Measurements from ENCODE around the gene RPEL1. TPM values are rescaled to one million over a fixed set of nuclear protein-coding genes. Genes with fewer than 3 reads are reported as not detected.
A peak's percentile ranks its signal among the peaks of the same experiment; 100 is the strongest.
"Not testable (repeated sequence)": the region's sequence is repeated elsewhere in the genome, so short reads cannot be mapped to it uniquely, and the experiment has no call there.

The RPEL1 gene
- not detected for total RNA-seq
- long read RNA-seq: 0 reads

DNA sequence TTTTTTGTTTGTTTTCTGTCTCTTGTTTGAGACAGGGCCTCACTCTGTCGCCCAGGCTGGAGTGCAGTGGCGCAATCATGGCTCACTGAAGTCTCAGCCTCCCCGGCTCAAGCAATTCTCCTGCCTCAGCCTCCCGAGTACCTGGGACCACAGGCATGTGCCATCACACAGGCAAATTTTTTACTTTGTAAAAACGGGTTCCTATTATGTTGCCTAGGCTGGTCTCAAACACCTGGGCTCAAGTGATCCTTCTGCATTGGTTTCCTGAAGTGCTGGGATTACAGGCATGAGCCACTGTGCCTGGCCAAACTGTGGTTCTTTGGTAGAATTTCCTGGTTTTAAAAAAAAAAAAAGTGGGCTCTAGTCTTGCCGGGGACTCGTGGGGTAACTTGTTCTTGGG is at the start of gene RPEL1:
TSS of gene RPEL1 (plus strand) at position 301 of the 400 bp plus-strand sequence. CDS start 110 bp downstream, outside the sequence.
- not testable (repeated sequence) for DNase-seq, ATAC-seq
- intact Hi-C loops (cut with micrococcal nuclease): loop anchor here (10.0 kb wide), 1 partner anchor 141 kb away; no protein-coding TSS in a partner anchor

DNA sequence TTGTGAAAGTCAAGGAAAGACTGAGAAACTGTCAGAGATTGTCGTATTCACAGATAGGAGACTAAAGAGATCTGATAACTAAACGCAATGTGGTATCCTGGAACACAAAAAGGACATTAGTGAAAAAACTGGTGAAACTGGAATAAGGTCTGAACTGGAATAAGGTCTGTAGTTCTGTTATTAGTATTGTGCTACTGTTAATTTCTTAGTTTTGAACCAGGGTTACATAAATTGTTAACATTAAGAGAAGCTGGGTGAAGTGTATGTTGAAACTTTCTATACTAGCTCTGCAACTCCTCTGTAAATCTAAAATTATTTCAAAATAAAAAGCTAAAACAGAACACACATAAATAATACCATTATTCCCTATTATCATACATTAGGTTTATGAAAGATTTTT is 49.2 kb upstream of the RPEL1 start:
- intact Hi-C loops (cut with micrococcal nuclease): no loop called here
- ATAC-seq (no peak), DNase-seq (no peak)

- DNase-seq (peak; percentile 59), ATAC-seq (peak; percentile 45)
- intact Hi-C loops (cut with micrococcal nuclease): no loop called here
Observed at GRCh38 chr10:103197174-103197573, 48.5 kb upstream of the RPEL1 start.

DNA sequence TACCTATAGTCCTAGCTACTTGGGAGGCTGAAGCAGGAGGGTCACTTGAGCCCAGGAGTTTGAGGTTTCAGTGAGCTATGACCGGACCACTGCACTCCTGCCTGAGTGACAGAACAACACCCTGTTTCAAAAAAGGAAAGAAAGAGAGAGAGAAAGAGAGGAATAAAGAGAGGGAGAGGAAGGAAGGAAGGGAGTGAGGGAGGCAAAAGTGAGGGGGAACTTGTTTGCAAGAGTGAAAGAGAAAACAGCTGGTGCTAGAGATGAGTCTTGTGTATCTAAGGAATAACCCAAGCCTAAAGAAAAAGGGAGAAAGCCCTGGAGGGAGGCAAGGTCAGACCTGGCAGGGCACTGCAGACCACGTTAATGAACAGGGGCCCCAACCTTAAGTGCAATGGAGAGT is 47.8 kb upstream of the RPEL1 start:
- intact Hi-C loops (cut with micrococcal nuclease): no loop called here
- DNase-seq: no peak
- ATAC-seq: no peak

GRCh38 chr10:103198648-103199047 is 47.0 kb upstream of the RPEL1 start:
- intact Hi-C loops (cut with micrococcal nuclease): no loop called here
- ATAC-seq (no peak), DNase-seq (no peak)

GRCh38 chr10:103199488-103199887 is 46.2 kb upstream of the RPEL1 start:
- ATAC-seq (no peak), DNase-seq (no peak)
- intact Hi-C loops (cut with micrococcal nuclease): no loop called here

- DNase-seq: no peak
- intact Hi-C loops (cut with micrococcal nuclease): no loop called here
Observed at GRCh38 chr10:103202319-103202718, 43.4 kb upstream of the RPEL1 start.

GRCh38 chr10:103203466-103203865 is 42.2 kb upstream of the RPEL1 start:
- ATAC-seq (no peak), DNase-seq (no peak)
- intact Hi-C loops (cut with micrococcal nuclease): no loop called here

More at GRCh38 chr10:103202319-103202718, 43.4 kb upstream of the RPEL1 start:
- ATAC-seq: no peak

DNA sequence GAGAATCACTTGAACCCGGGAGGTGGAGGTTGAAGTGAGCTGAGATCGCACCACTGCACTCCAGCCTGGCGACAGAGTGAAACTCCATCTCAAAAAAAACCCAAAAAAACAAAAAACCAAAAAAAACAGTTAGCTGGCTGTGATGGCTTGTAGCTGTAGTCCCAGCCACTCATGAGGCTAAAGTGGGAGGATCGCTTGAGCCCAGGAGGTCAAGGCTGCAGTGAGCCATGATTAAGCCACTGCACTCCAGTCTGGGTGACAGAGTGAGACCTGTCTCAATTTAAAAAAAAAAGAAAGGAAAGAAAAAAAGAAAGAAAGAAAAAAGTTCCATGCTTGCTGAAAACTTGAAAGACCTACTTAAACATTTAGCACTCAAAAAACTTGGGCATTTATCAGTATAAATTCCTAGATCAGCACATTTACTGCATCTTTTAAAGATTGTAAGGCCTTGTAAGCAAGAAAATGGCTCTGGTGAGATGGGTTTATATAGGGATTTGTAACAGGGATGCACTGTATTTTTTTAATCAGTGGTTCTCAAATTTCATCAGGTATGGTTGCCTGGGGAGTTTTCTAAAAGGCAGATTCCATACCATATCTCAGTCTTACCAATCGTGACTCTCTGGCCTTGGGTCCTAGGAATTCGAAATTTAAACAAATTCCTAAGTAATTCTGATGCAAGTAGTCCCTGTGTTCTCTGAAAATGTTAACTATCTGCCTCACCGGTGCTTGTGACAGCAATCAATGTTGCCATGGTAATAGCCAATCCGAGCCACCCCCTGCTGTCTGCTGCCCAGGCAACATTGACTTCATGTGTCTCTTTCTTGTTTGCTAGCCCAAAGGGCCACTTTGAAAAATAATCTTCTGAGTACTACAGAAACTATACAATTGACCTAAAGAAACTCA is 41.1 kb upstream of the RPEL1 start:
- DNase-seq: no peak
- intact Hi-C loops (cut with micrococcal nuclease): no loop called here
- no peak for ATAC-seq

- ATAC-seq; intact Hi-C loops (cut with micrococcal nuclease); DNase-seq: not testable (repeated sequence)
Observed at GRCh38 chr10:103205401-103205800, 40.3 kb upstream of the RPEL1 start.

- intact Hi-C loops (cut with micrococcal nuclease); ATAC-seq: not testable (repeated sequence)
Observed at GRCh38 chr10:103206715-103207114, 39.0 kb upstream of the RPEL1 start.

GRCh38 chr10:103207141-103207540 is 38.5 kb upstream of the RPEL1 start:
- intact Hi-C loops (cut with micrococcal nuclease): no loop called here
- DNase-seq (no peak), ATAC-seq (no peak)

More at GRCh38 chr10:103206715-103207114, 39.0 kb upstream of the RPEL1 start:
- not testable (repeated sequence) for DNase-seq

DNA sequence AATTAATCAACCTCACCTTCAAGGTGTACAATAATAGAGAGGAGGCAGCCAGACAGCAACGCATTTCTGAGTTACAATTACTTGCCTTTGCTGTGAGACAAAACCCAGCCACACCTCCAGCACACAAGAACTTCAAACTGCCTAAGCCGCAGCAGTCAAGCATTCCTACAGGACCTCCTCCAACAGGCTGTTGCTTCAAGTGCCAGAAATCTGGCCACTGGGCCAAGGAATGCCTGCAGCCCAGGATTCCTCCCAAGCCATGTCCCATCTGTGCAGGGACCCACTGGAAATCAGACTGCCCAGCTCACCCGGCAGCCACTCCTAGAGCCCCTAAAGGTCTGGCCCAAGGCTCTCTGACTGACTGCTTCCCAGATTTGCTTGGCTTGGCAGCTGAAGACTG is 38.0 kb upstream of the RPEL1 start:
- intact Hi-C loops (cut with micrococcal nuclease); ATAC-seq; DNase-seq: not testable (repeated sequence)

GRCh38 chr10:103210262-103210661 is 35.4 kb upstream of the RPEL1 start:
- ATAC-seq; intact Hi-C loops (cut with micrococcal nuclease); DNase-seq: not testable (repeated sequence)

- ATAC-seq (no peak), DNase-seq (no peak)
- intact Hi-C loops (cut with micrococcal nuclease): no loop called here
Observed at GRCh38 chr10:103215601-103216000, 30.1 kb upstream of the RPEL1 start.

DNA sequence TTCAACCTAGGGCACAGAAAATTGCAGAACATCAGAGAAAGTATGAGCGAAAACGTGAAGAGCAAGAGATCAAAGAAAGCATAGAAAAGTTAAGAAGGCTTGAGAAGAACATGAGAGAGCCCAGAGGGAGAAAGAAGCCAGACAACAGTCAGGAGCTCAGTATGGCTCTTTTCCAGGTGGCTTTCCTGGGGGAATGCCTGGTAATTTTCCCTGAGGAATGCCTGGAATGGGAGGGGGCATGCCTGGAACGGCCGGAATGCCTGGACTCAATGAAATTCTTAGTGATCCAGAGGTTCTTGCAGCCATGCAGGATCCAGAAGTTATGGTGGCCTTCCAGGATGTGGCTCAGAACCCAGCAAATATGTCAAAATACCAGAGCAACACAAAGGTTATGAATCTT is 29.3 kb upstream of the RPEL1 start:
- ATAC-seq; DNase-seq; intact Hi-C loops (cut with micrococcal nuclease): not testable (repeated sequence)

DNA sequence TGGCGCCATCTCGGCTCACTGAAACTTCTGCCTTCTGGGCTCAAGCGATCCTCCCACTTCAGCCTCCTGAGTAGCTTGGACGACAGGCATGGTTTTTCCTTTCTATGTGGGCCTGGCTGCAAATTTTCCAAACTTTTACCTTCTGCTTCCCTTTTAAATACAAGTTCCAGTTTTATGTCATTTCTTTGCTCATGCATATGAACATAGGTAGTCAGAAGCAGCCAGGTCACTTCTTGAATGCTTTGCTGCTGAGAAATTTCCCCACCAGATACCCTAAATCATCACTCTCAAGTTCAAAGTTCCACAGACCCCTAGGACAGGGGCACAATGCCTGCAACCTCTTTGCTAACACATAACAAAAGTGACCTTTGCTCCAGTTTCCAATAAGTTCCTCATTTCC is 21.6 kb upstream of the RPEL1 start:
- ATAC-seq (no peak), DNase-seq (no peak)
- intact Hi-C loops (cut with micrococcal nuclease): no loop called here

DNA sequence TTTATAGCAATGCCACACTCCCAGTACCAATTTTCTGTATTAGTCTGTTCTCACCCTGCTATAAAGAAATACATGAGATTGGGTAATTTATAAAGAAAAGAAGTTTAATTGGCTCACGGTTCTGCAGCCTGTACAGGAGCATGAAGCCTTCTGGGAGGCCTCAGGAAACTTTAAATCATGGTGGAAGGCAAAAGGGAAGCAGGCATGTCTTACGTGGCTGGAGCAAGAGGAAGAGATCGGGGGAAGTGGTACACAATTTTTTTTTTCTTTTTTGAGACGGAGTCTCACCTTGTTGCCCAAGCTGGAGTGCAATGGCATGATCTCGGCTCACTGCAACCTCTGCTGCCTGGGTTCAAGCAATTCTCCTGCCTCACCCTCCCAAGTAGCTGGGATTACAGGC is 21.0 kb upstream of the RPEL1 start:
- intact Hi-C loops (cut with micrococcal nuclease); DNase-seq; ATAC-seq: not testable (repeated sequence)

DNA sequence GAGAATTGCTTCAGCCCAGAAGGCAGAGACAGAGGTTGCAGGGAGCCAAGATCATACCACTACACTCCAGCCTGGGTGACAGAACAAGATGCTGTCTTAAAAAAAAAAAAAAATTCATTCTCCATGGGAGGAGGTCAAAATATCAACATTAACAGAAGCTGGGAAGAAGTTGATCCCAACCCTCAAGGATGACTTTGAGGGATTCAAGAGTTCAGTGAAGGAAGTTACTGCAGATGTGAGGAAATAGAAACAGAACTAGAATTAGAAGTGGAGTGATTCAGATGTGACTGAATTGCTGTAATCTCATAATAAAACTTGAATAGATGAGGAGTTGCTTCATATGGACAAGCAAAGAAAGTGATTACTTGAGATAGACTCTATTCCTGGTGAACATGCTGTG is 19.7 kb upstream of the RPEL1 start:
- ATAC-seq (no peak), DNase-seq (no peak)
- intact Hi-C loops (cut with micrococcal nuclease): no loop called here

DNA sequence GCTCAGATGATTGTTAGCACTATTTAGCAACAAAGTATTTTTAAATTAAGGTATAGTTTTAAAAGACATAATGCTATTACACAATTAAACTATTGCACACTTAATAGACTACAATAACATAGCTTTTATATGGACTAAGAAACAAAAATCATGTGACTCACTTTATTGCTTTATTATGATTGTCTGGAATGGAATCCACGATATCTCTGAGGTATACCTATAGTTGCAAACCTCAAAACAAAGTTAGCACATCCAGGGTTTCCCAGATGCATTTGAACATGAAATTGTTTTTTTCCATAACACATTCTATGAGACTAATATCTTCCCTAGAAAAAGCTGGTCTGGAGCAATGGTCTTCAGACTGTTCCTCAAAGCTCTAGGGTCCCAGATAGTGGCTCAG is 18.3 kb upstream of the RPEL1 start:
- ATAC-seq: no peak
- no peak for DNase-seq
- intact Hi-C loops (cut with micrococcal nuclease): no loop called here

All from left ventricle myocardium superior (tissue), 1 donor.